Colonic mucosa (tissue), 4 donors: Measurements from ENCODE around the gene CERS3. TPM values are rescaled to one million over a fixed set of nuclear protein-coding genes. Genes with fewer than 3 reads are reported as not detected.

Source experiments
- DNase-seq: peaks from one replicate; pipeline ENCODE4 v3.0.0-alpha.2; 2020
- H3K27ac ChIP-seq: fragments of 200-600 bp; one replicate; pipeline ENCODE4 v1.8.0; 2021
- H3K27me3 ChIP-seq: fragments of 200-600 bp; one replicate; pipeline ENCODE4 v1.8.0; 2021
- H3K36me3 ChIP-seq: fragments of 200-600 bp; one replicate; pipeline ENCODE4 v1.8.0; 2021
- H3K4me1 ChIP-seq: fragments of 200-600 bp; one replicate; pipeline ENCODE4 v1.8.0; 2021; ENCODE audit warnings: mild to moderate bottlenecking
- H3K4me3 ChIP-seq: fragments of 200-600 bp; one replicate; pipeline ENCODE4 v1.8.0; 2021
- H3K9ac ChIP-seq, 2 donors: one replicate each; pipeline ENCODE4 v1.7.0; 2013; ENCODE audit warnings: control low read depth in 2 of 2, low read depth in 2 of 2, low read length in 2 of 2
- H3K9me3 ChIP-seq: fragments of 200-600 bp; one replicate; pipeline ENCODE4 v1.8.0; 2021
- intact Hi-C: fragments of 100-400 bp; cut with DNase I; formaldehyde crosslinking; loops from one replicate; pipeline ENCODE4 v1.14.1; 2022
- total RNA-seq, 2 donors: library from RNA; stranded (reverse); fragmentation: NEBNext Ultra II Directional in 1 of 2; extraction: Animal tissue kit (Norgen Biotek cat#: 25700) in 1 of 2; gene quantifications; one replicate each; pipeline ENCODE4 v1.2.1, GENCODE V29; 2021
- TF ChIP-seq, protein P1 (sequence below): fragments of 200-600 bp; IDR thresholded peaks from one replicate; pipeline ENCODE4 v1.8.0; 2022; ENCODE audit warnings: antibody characterized with exemption, mild to moderate bottlenecking
- donor health status: healthy.
- donor health status: DM: no; HTN: no; CAD: no.
- donor health status: DM: no; HTN: no; CAD: no.

The CERS3 gene
- total RNA-seq, 2 donors from 2014 or later, result 0.12 TPM; not detected in 1

DNA sequence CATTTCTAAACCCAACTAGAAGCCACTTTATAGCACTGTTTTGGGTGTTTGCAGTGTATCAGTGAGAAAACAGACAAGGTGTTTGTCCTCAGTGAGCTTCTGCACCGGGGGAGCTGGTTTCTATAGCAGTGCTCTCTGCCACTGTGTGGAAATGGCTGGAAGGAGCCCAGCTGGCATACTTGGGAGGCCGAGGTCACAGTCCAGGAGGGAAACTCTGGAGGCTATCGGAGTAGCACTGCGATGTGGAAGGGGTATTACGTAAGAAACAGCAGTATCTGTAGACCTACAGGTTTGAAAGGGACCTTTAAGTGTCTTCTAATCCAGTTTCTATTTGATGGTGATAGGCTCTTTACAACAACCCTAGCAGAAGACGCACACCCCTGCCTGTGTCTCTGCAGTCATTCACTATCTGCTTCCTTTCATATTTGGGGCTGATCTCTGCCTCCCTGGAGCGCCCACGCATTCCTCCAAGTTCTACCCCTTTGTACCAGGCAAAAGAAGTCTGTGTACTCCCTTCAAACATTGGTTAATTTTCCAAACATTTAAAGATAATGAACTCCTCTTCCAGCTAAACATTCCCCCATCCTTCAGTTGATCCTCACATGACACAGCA lies 99.5 kb downstream of the CERS3 start:
- no peak for DNase-seq
- Histone ChIP-seq H3K9me3 (no peaks in the 10 kb centered on the region), H3K27me3 (no peaks in the 10 kb centered on the region), H3K9ac (no peak overlapping the region), H3K36me3 (no peaks in the 10 kb centered on the region), H3K27ac (no peak overlapping the region), H3K4me1 (no peaks in the 10 kb centered on the region), H3K4me3 (no peak overlapping the region)
- TF ChIP-seq, protein P1, sequence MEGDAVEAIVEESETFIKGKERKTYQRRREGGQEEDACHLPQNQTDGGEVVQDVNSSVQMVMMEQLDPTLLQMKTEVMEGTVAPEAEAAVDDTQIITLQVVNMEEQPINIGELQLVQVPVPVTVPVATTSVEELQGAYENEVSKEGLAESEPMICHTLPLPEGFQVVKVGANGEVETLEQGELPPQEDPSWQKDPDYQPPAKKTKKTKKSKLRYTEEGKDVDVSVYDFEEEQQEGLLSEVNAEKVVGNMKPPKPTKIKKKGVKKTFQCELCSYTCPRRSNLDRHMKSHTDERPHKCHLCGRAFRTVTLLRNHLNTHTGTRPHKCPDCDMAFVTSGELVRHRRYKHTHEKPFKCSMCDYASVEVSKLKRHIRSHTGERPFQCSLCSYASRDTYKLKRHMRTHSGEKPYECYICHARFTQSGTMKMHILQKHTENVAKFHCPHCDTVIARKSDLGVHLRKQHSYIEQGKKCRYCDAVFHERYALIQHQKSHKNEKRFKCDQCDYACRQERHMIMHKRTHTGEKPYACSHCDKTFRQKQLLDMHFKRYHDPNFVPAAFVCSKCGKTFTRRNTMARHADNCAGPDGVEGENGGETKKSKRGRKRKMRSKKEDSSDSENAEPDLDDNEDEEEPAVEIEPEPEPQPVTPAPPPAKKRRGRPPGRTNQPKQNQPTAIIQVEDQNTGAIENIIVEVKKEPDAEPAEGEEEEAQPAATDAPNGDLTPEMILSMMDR, result no peak
- intact Hi-C loops, result no loop called here

DNA sequence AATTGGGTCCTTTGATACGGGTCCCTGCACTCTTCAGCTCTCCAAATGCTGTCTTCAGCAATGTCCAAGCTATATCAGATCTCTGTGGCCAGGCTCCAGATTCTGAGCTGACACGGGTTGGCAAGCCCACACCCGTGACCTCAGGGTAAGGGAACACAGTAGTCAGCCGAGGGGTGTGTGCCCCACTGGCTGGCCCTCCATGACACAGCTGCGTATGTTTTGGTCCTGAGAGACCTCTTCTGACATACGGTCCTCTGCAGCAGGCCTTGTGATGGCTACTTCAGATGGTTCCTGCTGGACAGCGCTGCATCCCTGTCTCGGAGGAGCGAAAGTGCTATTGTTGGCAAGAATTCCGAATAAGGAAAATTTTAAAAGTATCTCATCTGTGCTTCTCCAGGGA lies 101.8 kb downstream of the CERS3 start:
- intact Hi-C loops, result no loop called here
- TF ChIP-seq, protein P1, result no peak
- H3K4me3 ChIP-seq, result no peak overlapping the region
- no peak for DNase-seq
- no peak overlapping the region for H3K27ac ChIP-seq
- no peaks in the 10 kb centered on the region for H3K36me3 ChIP-seq
- no peak overlapping the region for H3K9ac ChIP-seq
- no peaks in the 10 kb centered on the region for H3K27me3 ChIP-seq
- H3K9me3 ChIP-seq, result no peaks in the 10 kb centered on the region
- no peaks in the 10 kb centered on the region for H3K4me1 ChIP-seq

DNA sequence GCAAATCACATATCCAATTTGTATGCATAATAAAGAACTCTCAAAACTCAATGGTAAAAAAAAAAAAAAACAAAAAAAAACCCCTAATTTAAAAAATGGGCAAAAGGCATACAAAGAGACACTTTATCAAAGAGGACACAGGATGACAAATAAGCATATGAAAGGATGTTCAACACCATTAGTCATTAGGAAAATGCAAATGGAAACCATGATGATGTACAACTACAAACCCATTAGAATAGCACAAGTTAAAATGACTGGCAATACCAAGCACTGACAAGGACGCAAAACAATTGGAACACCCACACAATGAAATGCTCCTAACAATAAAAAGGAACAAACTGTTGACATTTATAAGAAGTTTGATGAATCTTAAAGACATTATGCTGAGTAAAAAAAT lies 123.6 kb downstream of the CERS3 start:
- no peaks in the 10 kb centered on the region for H3K9me3 ChIP-seq
- H3K27ac ChIP-seq, result no peak overlapping the region
- H3K9ac ChIP-seq, result no peak overlapping the region
- DNase-seq, result no peak
- no peaks in the 10 kb centered on the region for H3K36me3 ChIP-seq
- intact Hi-C loops, result no loop called here
- no peak overlapping the region for H3K4me3 ChIP-seq
- H3K4me1 ChIP-seq, result no peaks in the 10 kb centered on the region
- H3K27me3 ChIP-seq, result no peaks in the 10 kb centered on the region
- TF ChIP-seq, protein P1, result no peak

DNA sequence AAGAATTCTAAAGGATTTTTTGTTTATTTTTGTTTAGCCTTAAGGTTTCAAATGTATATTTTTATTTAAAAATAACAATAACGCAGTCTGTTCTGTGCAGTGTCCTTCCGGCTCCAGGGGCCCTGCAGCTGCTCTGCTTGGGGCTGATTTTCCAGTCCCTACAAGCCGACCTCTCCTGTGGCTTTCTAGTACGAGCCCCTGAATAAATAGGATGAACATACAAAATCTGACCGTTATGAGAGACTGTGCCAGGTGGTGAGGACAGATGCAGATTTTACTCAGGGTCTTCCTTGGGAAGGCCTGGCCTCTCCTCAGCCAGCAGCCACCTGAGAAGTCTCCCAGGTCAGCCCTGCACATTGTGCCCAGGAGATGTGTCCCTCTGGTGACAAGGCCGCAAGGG lies 127.8 kb downstream of the CERS3 start:
- Histone ChIP-seq H3K9me3 (no peaks in the 10 kb centered on the region), H3K27me3 (no peaks in the 10 kb centered on the region), H3K4me3 (no peak overlapping the region), H3K36me3 (no peaks in the 10 kb centered on the region), H3K4me1 (no peaks in the 10 kb centered on the region), H3K9ac (no peak overlapping the region), H3K27ac (no peak overlapping the region)
- intact Hi-C loops, result no loop called here
- TF ChIP-seq, protein P1, result no peak
- DNase-seq, result no peak

DNA sequence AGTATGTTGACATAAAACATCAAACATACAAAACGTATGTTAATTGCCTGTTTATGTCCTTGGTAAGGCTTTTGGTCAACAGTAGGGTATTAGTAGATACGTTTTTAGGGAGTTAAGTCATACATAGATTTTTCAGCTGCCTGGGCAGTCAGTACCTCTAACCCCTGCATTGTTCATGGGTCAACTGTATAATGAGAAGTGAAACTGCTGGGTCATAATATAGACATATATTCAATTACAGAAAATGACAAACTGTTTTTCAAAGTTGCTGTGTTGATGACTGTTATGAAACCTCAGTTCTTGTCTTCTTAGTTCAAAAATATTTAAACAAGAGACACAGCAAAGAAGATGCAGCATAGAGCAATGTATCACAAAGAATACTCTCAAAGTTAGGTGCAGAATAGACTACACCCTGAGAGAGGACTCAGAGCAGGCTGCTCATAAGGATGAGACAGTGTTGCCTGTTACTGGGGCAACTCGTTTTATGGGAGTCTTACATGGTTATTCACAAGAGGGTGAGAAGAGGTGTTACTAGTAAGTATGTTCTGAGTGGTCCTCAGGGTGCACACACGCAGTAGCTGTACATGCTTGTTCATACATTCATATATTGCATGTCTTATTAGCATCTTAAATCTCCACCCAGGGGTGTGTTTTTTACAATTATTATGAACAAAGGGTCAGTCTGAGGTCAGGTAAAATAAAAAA lies 133.9 kb downstream of the CERS3 start:
- intact Hi-C loops, result no loop called here
- no peak for DNase-seq
- TF ChIP-seq, protein P1, result no peak
- H3K27me3 ChIP-seq, result no peaks in the 10 kb centered on the region
- H3K36me3 ChIP-seq, result no peaks in the 10 kb centered on the region
- no peak overlapping the region for H3K4me3 ChIP-seq
- H3K4me1 ChIP-seq, result no peaks in the 10 kb centered on the region
- H3K9ac ChIP-seq, result no peak overlapping the region
- no peaks in the 10 kb centered on the region for H3K9me3 ChIP-seq
- H3K27ac ChIP-seq, result no peak overlapping the region
